Stimulated activated naive B cell treated with anti-CD40 and anti-IgM and Interleukin-4, amounts not matched to agents 10 μg/mL and 1 μg/mL and 100 μg/mL, for 72 hours (primary cell): ENCODE data around the gene AOAH.
"Not testable (repeated sequence)": the region's sequence is repeated elsewhere in the genome, so short reads cannot be mapped to it uniquely, and the experiment has no call there.

ENCODE experiments used
- ATAC-seq, 2 donors: fragments of 150-1000 bp; cut with Tn5 transposase; replicated peaks; 2 replicates each; pipeline ENCODE4 v1.10.0; 2021; ENCODE audit warnings: moderate library complexity in 1 of 2
- DNase-seq: peaks from one replicate; pipeline ENCODE4 v3.0.0; 2021
- H3K27ac Mint-ChIP-seq: one replicate; pipeline ENCODE4 v1.8.0; 2022; ENCODE audit warnings: mild to moderate bottlenecking, mixed read lengths
- H3K27me3 Mint-ChIP-seq, 2 donors: one replicate each; pipeline ENCODE4 v1.8.0; 2022; ENCODE audit warnings: mixed read lengths in 2 of 2
- H3K36me3 Mint-ChIP-seq, 2 donors: one replicate each; pipeline ENCODE4 v1.8.0; 2022; ENCODE audit warnings: mixed read lengths in 2 of 2, mild to moderate bottlenecking in 1 of 2
- H3K4me1 Mint-ChIP-seq, 2 donors: one replicate each; pipeline ENCODE4 v1.8.0; 2022; ENCODE audit warnings: mixed read lengths in 2 of 2, mild to moderate bottlenecking in 1 of 2
- H3K4me3 Mint-ChIP-seq, 2 donors: one replicate each; pipeline ENCODE4 v1.8.0; 2022; ENCODE audit warnings: mild to moderate bottlenecking in 2 of 2, mixed read lengths in 2 of 2, moderate library complexity in 1 of 2
- H3K9me3 Mint-ChIP-seq, 2 donors: one replicate each; pipeline ENCODE4 v1.8.0; 2022; ENCODE audit warnings: mixed read lengths in 2 of 2, mild to moderate bottlenecking in 1 of 2

AOAH gene

DNA sequence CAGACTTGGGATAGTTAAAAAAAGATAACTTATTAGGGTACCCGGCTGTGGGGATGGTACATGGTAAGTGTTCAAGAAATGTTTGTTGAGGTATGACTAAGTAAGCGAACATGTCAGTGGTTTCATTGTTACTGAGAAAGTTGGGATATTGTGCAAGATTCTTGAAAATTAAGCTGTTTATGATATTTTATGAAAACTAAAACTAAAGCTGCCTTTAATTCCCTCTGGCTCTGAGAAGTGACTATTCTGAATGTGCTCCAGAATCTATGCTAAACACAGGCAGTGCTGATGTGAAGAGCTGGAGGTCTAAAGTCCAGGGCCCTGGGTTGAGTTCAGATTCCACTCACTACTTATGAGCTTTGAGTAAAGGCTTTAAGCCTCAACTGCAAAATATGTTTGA, 72.9 kb downstream of the AOAH start:
- peaks cover 0 to 3% of the 10 kb centered on the region in 2 donors for H3K36me3 Mint-ChIP-seq
- H3K4me3 Mint-ChIP-seq: no peak overlapping the region
- no peaks in the 10 kb centered on the region for H3K27me3 Mint-ChIP-seq
- no peak overlapping the region for H3K27ac Mint-ChIP-seq
- peaks cover 5% of the 10 kb centered on the region in 2 donors for H3K4me1 Mint-ChIP-seq
- DNase-seq (no peak), ATAC-seq (no peak)
- H3K9me3 Mint-ChIP-seq: no peaks in the 10 kb centered on the region

- Mint-ChIP-seq H3K27me3 (no peaks in the 10 kb centered on the region), H3K9me3 (no peaks in the 10 kb centered on the region), H3K4me1 (peaks cover 5% of the 10 kb centered on the region in 2 donors), H3K36me3 (peaks cover 0 to 3% of the 10 kb centered on the region in 2 donors), H3K4me3 (no peak overlapping the region), H3K27ac (no peak overlapping the region)
- peak; percentile 59 to 68 for ATAC-seq
- DNase-seq: no peak
Observed at GRCh38 chr7:36650766-36651312, 73.5 kb downstream of the AOAH start.

DNA sequence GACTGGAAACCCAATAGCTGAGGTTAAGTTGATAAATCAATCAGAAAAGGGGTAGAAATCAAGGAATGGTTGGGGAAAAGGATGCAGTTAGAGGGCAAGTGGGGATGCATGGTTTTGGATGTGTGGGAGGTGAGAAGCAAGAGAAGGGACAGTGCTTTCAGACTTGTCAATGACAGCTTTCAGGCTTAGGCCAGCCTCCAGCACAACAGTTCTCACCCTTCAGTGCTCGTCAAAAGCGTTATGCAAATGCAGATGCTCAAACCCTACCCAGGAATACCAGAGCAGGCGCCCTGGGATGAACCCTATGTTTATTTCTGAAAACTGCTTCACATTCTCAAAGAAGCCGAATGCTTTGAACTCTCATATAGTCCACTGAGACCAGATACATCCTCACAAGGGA, 74.0 kb downstream of the AOAH start:
- H3K27ac Mint-ChIP-seq: no peak overlapping the region
- H3K27me3 Mint-ChIP-seq: no peaks in the 10 kb centered on the region
- no peaks in the 10 kb centered on the region for H3K9me3 Mint-ChIP-seq
- DNase-seq (no peak), ATAC-seq (no peak)
- H3K36me3 Mint-ChIP-seq: peaks cover 0 to 3% of the 10 kb centered on the region in 2 donors
- peaks cover 5% of the 10 kb centered on the region in 2 donors for H3K4me1 Mint-ChIP-seq
- H3K4me3 Mint-ChIP-seq: no peak overlapping the region

DNA sequence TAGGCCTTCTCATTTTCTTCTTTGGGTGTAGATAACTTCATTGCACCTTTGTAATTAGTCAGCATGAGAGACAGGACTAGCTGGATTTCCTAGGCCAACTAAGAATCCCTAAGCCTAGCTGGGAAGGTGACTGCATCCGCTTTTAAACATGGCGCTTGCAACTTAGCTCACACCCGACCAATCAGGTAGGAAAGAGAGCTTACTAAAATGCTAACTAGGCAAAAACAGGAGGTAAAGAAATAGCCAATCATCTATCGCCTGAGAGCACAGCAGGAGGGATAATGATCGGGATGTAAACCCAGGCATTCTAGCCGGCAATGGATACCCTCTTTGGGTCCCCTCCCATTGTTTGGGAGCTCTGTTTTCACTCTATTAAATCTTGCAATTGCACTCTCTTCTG, 75.0 kb downstream of the AOAH start:
- not testable (repeated sequence) for ATAC-seq, H3K36me3 Mint-ChIP-seq, H3K4me1 Mint-ChIP-seq, H3K27ac Mint-ChIP-seq, H3K27me3 Mint-ChIP-seq, H3K4me3 Mint-ChIP-seq, DNase-seq, H3K9me3 Mint-ChIP-seq

DNA sequence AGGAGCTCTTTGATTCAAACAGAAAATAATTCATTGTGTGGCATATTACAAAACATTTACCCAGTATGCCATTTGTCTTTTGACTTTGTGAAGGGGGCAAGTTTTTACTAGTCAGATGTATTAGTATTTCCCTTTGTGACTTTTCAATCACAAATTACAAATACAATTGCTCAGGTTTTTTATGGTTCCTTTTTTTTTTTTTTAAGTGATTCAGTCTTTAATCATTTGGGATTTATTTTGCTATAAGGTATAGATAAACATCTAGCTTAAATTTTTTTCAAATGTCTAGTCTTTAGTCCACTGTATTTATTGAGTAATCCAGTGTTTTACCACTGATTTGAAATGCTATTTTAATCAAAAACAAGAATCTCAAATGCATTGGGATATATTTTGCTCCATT, 75.9 kb downstream of the AOAH start:
- ATAC-seq (no peak), DNase-seq (no peak)
- peaks cover 5% of the 10 kb centered on the region in 2 donors for H3K4me1 Mint-ChIP-seq
- H3K9me3 Mint-ChIP-seq: no peaks in the 10 kb centered on the region
- no peak overlapping the region for H3K27ac Mint-ChIP-seq
- no peaks in the 10 kb centered on the region for H3K27me3 Mint-ChIP-seq
- no peak overlapping the region for H3K4me3 Mint-ChIP-seq
- peaks cover 0 to 3% of the 10 kb centered on the region in 2 donors for H3K36me3 Mint-ChIP-seq

GRCh38 chr7:36644625-36645422, 79.5 kb downstream of the AOAH start:
- Mint-ChIP-seq H3K27ac (no peak overlapping the region), H3K4me3 (no peak overlapping the region), H3K4me1 (peaks cover 1 to 4% of the 10 kb centered on the region in 2 donors), H3K9me3 (no peaks in the 10 kb centered on the region), H3K36me3 (peaks cover 0 to 3% of the 10 kb centered on the region in 2 donors), H3K27me3 (peaks cover 3% of the 10 kb centered on the region in 2 donors)
- DNase-seq: no peak
- ATAC-seq: no peak

- Mint-ChIP-seq H3K36me3 (no peaks in the 10 kb centered on the region), H3K4me1 (peaks cover 7 to 8% of the 10 kb centered on the region in 2 donors), H3K27me3 (peaks cover 5 to 7% of the 10 kb centered on the region in 2 donors), H3K4me3 (no peak overlapping the region), H3K27ac (no peak overlapping the region), H3K9me3 (no peaks in the 10 kb centered on the region)
- no peak for DNase-seq
- ATAC-seq: no peak
Observed at GRCh38 chr7:36642414-36642813, 81.9 kb downstream of the AOAH start.

DNA sequence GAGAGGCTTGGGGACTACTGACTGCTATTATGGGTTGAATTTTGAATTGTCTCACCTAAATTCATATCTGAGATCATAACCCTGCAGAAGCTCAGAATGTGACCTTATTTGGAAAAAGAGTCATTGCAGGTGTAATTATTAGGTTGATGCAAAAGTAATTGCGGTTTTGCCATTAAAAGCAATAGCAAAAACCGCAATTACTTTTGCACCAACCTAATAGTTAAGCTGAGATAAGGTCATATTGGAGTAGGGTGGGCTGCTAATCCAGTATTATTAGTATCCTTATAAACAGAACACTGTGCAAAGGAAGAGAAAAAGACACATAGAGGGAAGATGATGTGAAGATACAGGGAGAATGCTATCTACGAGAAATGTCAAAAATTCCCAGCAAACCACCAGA, 82.3 kb downstream of the AOAH start:
- no peak overlapping the region for H3K4me3 Mint-ChIP-seq
- ATAC-seq (no peak), DNase-seq (no peak)
- peaks cover 5 to 7% of the 10 kb centered on the region in 2 donors for H3K27me3 Mint-ChIP-seq
- H3K4me1 Mint-ChIP-seq: peaks cover 7 to 8% of the 10 kb centered on the region in 2 donors
- H3K27ac Mint-ChIP-seq: no peak overlapping the region
- H3K36me3 Mint-ChIP-seq: no peaks in the 10 kb centered on the region
- no peaks in the 10 kb centered on the region for H3K9me3 Mint-ChIP-seq

DNA sequence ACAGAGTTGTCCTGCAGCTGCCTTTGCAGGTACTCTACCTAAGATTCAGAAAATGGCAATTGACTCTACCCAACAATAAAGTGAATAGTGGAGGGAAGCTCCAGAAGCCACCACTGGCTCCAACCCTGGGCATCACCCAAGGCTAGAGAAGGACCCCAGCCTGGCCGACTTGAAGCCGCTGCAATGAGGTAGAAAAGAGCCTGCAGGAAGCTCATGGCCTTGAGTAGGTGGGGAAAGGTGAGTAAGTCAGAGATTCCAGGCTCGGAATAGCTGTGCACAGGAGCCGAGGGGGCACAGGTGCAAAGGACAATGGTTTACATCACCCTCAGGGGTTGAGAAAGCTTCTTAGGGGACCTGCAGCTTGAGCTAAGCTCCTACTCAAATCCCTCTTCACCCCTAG, 83.6 kb downstream of the AOAH start:
- H3K27ac Mint-ChIP-seq: no peak overlapping the region
- no peak for ATAC-seq
- H3K4me3 Mint-ChIP-seq: no peak overlapping the region

GRCh38 chr7:36639826-36640225, 84.5 kb downstream of the AOAH start:
- H3K27ac Mint-ChIP-seq: no peak overlapping the region

More for the DNA sequence above, 83.6 kb downstream of the AOAH start:
- peaks cover 7 to 8% of the 10 kb centered on the region in 2 donors for H3K4me1 Mint-ChIP-seq
- no peak for DNase-seq
- no peaks in the 10 kb centered on the region for H3K36me3 Mint-ChIP-seq
- H3K9me3 Mint-ChIP-seq: no peaks in the 10 kb centered on the region
- H3K27me3 Mint-ChIP-seq: peaks cover 5 to 7% of the 10 kb centered on the region in 2 donors

DNA sequence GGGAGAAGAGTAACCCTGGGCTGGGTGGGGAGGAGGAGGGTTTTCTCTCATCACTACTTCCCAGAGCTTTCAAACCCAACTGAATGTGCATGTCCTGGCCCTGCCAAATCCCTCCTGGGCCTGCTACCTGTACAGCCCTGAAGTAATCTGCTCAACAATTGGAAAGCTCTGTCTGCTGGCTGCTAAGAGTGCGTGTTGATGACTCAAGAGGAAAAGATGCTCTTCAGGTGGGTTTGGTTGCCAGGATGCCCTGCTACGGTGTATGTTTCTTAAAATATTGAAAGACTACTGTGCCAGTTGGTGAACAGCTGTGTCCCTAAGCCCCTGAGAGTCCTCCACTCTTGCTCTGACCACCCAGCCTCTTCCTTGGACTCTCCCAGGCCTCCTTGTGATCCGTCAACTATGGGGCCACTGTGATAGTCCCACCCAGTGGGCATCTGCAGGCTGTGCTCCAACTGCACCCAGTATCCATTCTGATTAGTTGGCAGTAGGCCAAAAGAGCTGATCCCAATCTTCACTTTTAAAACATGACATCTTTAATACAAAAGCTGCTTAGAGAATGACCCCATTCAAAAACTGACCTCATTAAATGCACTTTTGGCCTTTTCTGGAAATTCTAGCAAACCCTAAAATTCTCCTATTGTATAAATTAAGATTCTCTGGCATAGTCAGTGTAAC, 85.6 kb downstream of the AOAH start:
- Mint-ChIP-seq H3K27me3 (peaks cover 5 to 7% of the 10 kb centered on the region in 2 donors), H3K9me3 (no peaks in the 10 kb centered on the region), H3K36me3 (no peaks in the 10 kb centered on the region), H3K4me1 (peaks cover 7 to 8% of the 10 kb centered on the region in 2 donors), H3K27ac (no peak overlapping the region), H3K4me3 (no peak overlapping the region)
- DNase-seq (no peak), ATAC-seq (no peak)

More at GRCh38 chr7:36639826-36640225, 84.5 kb downstream of the AOAH start:
- Mint-ChIP-seq H3K4me1 (peaks cover 7 to 8% of the 10 kb centered on the region in 2 donors), H3K4me3 (no peak overlapping the region), H3K27me3 (peaks cover 5 to 7% of the 10 kb centered on the region in 2 donors), H3K9me3 (no peaks in the 10 kb centered on the region), H3K36me3 (no peaks in the 10 kb centered on the region)
- peak in 1 of 2 donors; percentile 38 for ATAC-seq
- no peak for DNase-seq

DNA sequence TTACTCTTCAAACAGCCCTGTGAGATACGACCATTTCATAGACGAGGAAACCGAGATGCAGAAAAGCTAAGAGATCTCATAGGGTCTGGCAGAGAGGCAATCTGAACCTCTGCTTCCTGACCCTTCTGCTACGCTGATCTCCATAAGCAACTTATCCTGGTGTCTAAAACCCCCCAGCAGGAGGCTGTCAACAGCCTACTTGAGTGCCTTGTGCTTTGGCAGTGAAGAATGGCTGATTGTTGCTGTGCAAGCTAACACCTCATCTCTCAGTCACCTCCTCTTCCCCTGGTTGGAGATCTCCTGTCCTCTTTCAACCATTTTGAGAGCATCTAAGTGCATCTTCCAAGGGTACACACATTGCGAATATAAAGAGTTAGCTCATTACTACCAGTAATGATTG, 86.2 kb downstream of the AOAH start:
- H3K4me1 Mint-ChIP-seq: peaks cover 7 to 8% of the 10 kb centered on the region in 2 donors
- H3K4me3 Mint-ChIP-seq: no peak overlapping the region
- peaks cover 5 to 7% of the 10 kb centered on the region in 2 donors for H3K27me3 Mint-ChIP-seq
- H3K27ac Mint-ChIP-seq: no peak overlapping the region
- H3K36me3 Mint-ChIP-seq: no peaks in the 10 kb centered on the region
- no peaks in the 10 kb centered on the region for H3K9me3 Mint-ChIP-seq
- no peak for ATAC-seq
- no peak for DNase-seq

- H3K4me1 Mint-ChIP-seq: peaks cover 7 to 8% of the 10 kb centered on the region in 2 donors
- no peak overlapping the region for H3K27ac Mint-ChIP-seq
- no peak for DNase-seq
- no peak overlapping the region for H3K4me3 Mint-ChIP-seq
- no peaks in the 10 kb centered on the region for H3K9me3 Mint-ChIP-seq
- H3K27me3 Mint-ChIP-seq: peaks cover 5 to 7% of the 10 kb centered on the region in 2 donors
- no peaks in the 10 kb centered on the region for H3K36me3 Mint-ChIP-seq
- ATAC-seq: no peak
Observed at GRCh38 chr7:36637417-36637816, 86.9 kb downstream of the AOAH start.

DNA sequence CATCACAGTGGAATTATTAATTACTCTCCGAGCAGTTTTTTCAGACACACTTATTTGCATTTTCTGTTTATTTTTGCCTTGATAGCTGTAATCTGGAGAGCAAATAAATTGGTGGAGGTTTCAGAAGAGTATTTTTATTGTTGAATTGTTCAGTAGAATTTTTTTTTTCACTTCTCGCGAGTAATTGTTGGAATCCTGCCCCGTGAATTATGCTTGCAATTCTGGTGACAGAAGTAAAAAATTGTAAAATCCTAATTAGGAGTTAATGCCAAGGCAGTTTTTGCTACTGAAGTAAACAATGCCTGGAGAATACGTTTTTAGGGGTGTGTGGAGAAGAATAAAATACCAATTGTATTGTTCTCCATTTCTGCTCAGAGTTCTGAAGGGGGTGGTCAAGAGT, 88.2 kb downstream of the AOAH start:
- no peaks in the 10 kb centered on the region for H3K9me3 Mint-ChIP-seq
- H3K27me3 Mint-ChIP-seq: peaks cover 5 to 7% of the 10 kb centered on the region in 2 donors
- H3K27ac Mint-ChIP-seq: no peak overlapping the region
- H3K4me3 Mint-ChIP-seq: no peak overlapping the region
- H3K36me3 Mint-ChIP-seq: no peaks in the 10 kb centered on the region
- H3K4me1 Mint-ChIP-seq: peaks cover 7 to 8% of the 10 kb centered on the region in 2 donors
- DNase-seq (no peak), ATAC-seq (no peak)
